ENCODE measurements around the gene MRPL20. TPM values are rescaled to one million over a fixed set of nuclear protein-coding genes. Genes with fewer than 3 reads are reported as not detected.
"Not testable (repeated sequence)": the region's sequence is repeated elsewhere in the genome, so short reads cannot be mapped to it uniquely, and the experiment has no call there.

The MRPL20 gene
- total RNA-seq, 1 experiment from 2014 or later: 303 TPM

GRCh38 chr1:1426496-1427105, 19.5 kb upstream of the MRPL20 start:
- DNase-seq (ENCODE audit: low read depth): no peak

GRCh38 chr1:1425753-1426495, 18.8 kb upstream of the MRPL20 start:
- no peak for DNase-seq (ENCODE audit: low read depth)

- DNase-seq (ENCODE audit: low read depth): no peak
Measured at GRCh38 chr1:1425426-1425752, 18.3 kb upstream of the MRPL20 start.

- no peak for DNase-seq (ENCODE audit: low read depth)
Measured at GRCh38 chr1:1424707-1425106, 17.6 kb upstream of the MRPL20 start.

DNA sequence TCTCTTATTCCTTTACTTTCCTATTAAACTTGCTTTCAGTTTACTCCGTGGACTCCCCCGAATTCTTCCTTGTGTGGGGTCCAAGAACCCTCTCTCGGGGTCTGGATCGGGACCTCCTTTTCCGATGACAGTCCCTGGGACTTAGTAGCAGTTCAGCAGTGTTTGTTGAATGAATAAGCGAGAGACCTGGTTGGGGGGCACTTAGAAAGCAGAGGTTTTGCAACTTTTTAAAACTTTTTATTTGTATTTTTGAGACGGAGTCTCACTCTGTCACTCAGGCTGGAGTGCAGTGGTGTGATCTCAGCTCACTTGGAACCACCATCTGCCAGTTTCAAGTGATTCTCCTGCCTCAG, 16.1 kb upstream of the MRPL20 start:
- no peak for DNase-seq (ENCODE audit: low read depth)

- DNase-seq (ENCODE audit: low read depth): peak; percentile 79
Measured at GRCh38 chr1:1422465-1423244, 15.6 kb upstream of the MRPL20 start.

DNA sequence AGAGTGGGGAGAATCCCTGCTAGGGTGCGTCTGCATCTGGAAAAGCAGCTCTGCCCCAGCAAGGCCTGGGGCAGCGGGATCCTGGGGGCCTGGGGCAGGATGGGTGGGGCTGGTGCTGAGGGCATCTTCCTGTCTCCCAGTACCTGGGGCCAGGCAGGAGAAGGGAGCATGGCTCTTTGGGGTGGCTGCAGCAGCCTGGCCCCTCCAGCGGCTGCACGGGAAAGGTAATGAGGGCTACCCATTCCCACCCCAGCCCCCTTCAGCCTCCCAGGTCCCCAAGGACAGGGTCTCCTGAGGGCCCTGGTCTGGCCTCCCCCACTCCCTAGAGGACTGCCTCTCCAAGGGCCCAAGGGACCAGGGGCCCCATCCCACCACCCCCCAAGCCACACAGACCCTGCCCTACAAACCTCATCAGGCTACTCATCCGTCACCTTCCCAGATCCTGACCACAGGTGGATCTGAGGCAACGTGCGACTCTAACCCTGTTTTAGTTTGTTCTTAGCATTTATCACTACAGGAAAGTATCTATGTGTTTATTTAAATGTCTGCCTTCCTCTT, 14.9 kb upstream of the MRPL20 start:
- DNase-seq (ENCODE audit: low read depth): peak; percentile 2

DNA sequence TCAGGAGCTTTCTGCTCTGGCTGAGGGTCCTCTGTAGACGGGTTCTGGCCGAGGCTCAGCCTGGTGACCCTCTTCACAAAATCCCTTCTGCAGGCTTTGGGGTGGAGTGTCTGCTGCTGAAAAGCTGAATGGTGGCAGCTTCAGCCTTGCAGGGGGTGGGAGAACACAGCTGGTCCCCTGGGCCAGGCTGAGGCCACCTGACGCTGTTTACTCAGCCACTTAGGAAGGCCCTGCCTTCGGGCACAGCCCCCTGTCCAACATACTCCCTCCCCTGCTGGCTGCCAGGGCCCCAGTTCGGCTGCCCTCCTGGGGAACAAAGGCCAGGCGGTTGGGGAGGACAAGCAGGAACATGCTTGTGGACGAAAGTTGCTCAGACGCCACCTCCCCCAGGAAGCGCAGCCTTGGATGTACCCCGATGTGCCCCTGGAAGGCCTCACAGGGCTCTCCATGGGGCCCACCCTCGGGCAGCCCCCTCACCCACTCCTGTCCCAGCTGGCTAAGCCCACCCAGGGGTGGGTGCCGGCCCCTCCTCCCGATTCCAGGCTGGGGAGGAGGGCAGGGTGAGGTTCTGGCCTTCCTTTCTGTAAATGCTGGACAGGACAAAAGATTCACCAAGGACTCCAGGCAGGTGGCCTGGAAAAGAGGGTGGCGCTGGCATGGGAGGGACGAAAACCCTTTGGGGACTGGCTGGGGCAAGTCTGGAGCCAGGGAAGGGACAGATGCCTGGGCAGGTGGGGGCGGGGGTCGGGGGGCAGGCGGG, 14.2 kb upstream of the MRPL20 start, which contains the start of gene ANKRD65:
TSS of gene ANKRD65 (minus strand) at position 130 of the 760 bp plus-strand sequence. CDS start 271 bp downstream, outside the sequence.
- DNase-seq (ENCODE audit: low read depth): peak; percentile 12

DNA sequence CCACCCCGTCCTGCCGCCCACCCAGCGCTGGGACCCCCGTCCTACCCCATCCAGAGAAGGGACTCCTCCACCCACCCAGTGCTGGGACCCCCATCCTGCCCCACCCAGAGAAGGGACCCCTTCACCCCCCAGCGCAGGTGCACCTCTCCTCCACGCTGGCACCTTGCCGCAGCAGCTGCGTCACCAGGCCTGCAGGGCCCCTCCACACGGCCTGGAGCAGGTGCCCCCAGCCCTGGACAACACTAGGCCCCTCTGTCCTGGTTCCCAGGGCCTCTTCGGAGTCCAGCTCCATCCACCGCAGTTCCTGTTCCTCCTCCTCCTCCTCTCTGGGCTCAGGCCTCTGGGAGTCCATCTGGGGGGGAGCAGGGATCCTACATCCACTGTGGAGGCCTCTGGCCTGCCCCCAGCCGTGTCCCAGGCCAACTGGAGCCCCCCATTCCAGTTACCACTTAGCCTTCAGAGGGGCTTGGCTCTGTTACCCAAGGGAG, 13.6 kb upstream of the MRPL20 start:
- no peak for DNase-seq (ENCODE audit: low read depth)

GRCh38 chr1:1419813-1420653, 12.9 kb upstream of the MRPL20 start:
- peak; percentile 29 for DNase-seq (ENCODE audit: low read depth)

- DNase-seq (ENCODE audit: low read depth): no peak
Measured at GRCh38 chr1:1419363-1419812, 12.3 kb upstream of the MRPL20 start.

DNA sequence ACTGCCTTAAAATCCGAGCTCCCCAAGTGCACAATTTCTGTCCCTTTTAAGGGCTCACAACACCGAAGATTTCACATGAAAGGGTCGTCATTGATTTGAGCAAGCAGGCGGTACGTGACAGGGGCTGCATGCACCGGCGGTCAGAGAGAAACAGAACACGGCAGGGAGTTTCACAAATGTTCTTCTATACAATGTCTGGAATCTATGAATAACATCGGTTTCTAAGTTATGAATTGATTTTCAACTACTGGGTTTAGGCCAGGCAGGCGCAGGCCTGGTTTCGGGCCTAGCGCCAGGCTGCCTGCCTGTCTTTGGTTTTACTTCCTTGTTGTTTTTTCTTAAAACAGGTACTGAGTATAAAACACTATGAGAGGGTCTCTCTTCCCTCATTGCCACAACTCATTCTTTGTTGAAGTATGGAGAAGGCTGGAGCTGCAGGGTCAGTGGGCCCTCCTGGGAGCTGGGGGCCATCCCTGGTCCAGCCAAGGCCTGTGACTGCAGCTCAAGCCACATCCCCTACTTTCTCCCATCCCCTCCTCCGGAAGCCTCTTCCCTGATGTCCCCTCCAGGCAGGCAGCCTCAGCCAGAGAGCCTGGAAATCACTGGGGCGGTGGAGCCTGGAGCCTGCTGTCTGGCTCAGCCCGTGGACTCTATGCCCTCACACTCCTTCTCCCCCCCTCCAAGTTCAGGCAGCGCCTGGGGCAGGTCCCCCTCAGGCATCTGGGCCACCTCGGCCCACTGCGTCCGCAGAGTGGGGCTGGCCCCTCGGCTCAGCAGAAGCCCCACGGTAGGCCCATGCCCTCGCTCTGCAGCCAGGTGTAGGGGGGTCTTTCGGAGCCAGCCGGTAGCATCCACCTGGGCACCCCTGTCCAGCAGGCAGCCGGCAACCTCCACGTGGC, 11.6 kb upstream of the MRPL20 start:
- no peak for DNase-seq (ENCODE audit: low read depth)

DNA sequence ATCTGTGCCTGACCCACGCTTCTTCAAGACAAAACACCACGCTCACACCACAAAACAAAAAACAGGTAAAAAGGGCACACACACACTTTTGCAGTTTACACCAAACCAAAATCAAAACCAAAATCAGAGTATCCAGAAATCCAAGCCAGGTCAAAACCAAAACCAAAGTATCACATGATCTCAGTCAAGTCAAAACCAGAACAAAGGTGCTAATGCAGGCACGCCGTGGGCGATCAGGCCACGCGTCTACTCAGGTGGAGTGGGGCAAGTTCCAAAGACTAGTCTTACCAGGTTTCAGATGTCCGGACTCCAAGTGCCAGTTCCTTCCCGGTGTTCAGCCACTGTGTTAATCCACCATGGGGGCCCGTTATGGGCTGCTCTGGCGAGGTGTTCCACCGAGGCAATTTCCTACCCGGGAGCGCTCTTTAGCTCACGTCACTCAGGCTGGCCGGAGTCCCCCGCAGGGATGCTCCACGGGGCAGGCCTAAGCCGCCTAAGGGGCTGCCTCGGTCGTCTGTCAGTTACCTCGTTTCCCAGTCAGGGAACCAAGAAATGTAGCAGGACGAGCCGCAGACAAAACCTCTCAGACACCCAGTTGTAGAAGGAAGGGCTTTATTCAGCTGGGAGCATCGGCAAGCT, 10.9 kb upstream of the MRPL20 start:
- not testable (repeated sequence) for DNase-seq (ENCODE audit: low read depth)

GRCh38 chr1:1417396-1417795, 10.3 kb upstream of the MRPL20 start:
- not testable (repeated sequence) for DNase-seq (ENCODE audit: low read depth)

- no peak for DNase-seq (ENCODE audit: low read depth)
Measured at GRCh38 chr1:1415751-1416150, 8.7 kb upstream of the MRPL20 start.

- not testable (repeated sequence) for DNase-seq (ENCODE audit: low read depth)
Measured at GRCh38 chr1:1412311-1412902, 5.3 kb upstream of the MRPL20 start.

- DNase-seq (ENCODE audit: low read depth): no peak
Measured at GRCh38 chr1:1411626-1412025, 4.5 kb upstream of the MRPL20 start.

GRCh38 chr1:1410238-1410637, 3.1 kb upstream of the MRPL20 start:
- DNase-seq (ENCODE audit: low read depth): not testable (repeated sequence)
